ENCODE measurements around the gene IGF1R. TPM values are rescaled to one million over a fixed set of nuclear protein-coding genes. Genes with fewer than 3 reads are reported as not detected.

IGF1R gene
- total RNA-seq, 1 experiment from 2014 or later = 16.3 TPM

GRCh38 chr15:98878172-98878571, 229.8 kb downstream of the IGF1R start:
- no TSS peak for BruUV-seq (replicated peaks)
- ChIA-PET CTCF (no interaction called here), RAD21 (ENCODE audit: low non-redundant PET in 1 of 2, low total read pairs in 2 of 2, uncharacterized antibody in 2 of 2, unreplicated experiment in 2 of 2) (no interaction called here), POLR2A (no interaction called here)
- Histone ChIP-seq H3K9me2 (ENCODE audit: insufficient read depth) (no peaks in the 10 kb centered on the region), H2AFZ (ENCODE audit: low read depth, low read length, poor library complexity, severe bottlenecking) (no peak overlapping the region), H3K4me1 (ENCODE audit: control insufficient read depth in 1 of 2, insufficient read depth in 2 of 2, low read length in 2 of 2) (peaks cover 11 to 18% of the 10 kb centered on the region in 2 experiments), H3K9ac (ENCODE audit: low read length) (no peak overlapping the region), H3K9me3 (ENCODE audit: control insufficient read depth in 1 of 2, insufficient read depth in 1 of 2, low read depth in 1 of 2, low read length in 2 of 2) (no peaks in the 10 kb centered on the region), H4K20me1 (ENCODE audit: insufficient read depth) (no peaks in the 10 kb centered on the region), H3K4me2 (ENCODE audit: low read length) (no peak overlapping the region), H3K27ac (ENCODE audit: low read depth, low read length) (no peak overlapping the region), H3K36me3 (ENCODE audit: control insufficient read depth in 1 of 2, insufficient read depth in 2 of 2, low read length in 2 of 2) (no peaks in the 10 kb centered on the region), H3K4me3 (replicated peaks in 1 of 2; ENCODE audit: low read depth in 1 of 2, low read length in 2 of 2) (no peak overlapping the region), H3K79me2 (ENCODE audit: insufficient read depth, low read length) (no peaks in the 10 kb centered on the region), H3K27me3 (ENCODE audit: insufficient read depth, low read length) (no peaks in the 10 kb centered on the region)
- no peak for ATAC-seq
- TF ChIP-seq SIN3A (IDR thresholded peaks at IDR 0.05; ENCODE audit: low read depth) (no peak), POLR2AphosphoS5 (IDR thresholded peaks at IDR 0.05; ENCODE audit: low read depth, low read length) (no peak), CEBPB (IDR thresholded peaks at IDR 0.05; ENCODE audit: low read depth) (no peak), YY1 (IDR thresholded peaks at IDR 0.05; ENCODE audit: extremely low read depth, insufficient replicate concordance, low read depth, low read length) (no peak), CBX3 (IDR thresholded peaks at IDR 0.05; ENCODE audit: low read depth) (no peak), EZH2phosphoT487 (IDR thresholded peaks at IDR 0.05; ENCODE audit: borderline replicate concordance) (no peak)
- intact Hi-C loops (cut with micrococcal nuclease) = no loop called here
- no peak for DNase-seq (ENCODE audit: low read depth, low spot score)

DNA sequence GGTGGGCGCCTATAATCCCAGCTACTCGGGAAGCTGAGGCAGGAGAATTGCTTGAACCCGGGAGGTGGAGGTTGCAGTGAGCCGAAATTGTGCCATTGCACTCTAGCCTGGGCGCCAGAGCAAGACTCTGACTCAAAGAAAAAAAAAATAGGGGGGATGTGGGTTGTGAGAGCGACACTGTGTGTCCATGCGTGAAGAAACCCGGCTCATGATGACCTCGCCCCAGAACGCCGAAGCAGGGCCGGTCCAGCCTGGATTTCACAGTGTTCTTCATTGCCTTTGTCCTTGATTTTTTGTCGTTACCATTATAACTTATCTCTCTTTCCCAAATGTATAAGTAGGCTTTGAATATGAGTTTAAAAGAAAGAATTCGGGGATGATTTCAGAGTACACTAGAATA, 230.5 kb downstream of the IGF1R start:
- CTCF ChIA-PET = no interaction called here
- TF ChIP-seq SP1 (IDR thresholded peaks at IDR 0.05; ENCODE audit: low read depth) (no peak), SRF (IDR thresholded peaks at IDR 0.05; ENCODE audit: low read depth) (no peak), FOSL1 (IDR thresholded peaks at IDR 0.05; ENCODE audit: low read depth) (no peak), POLR2A (IDR thresholded peaks at IDR 0.05; ENCODE audit: borderline replicate concordance, extremely low read depth, insufficient read depth, insufficient read length) (no peak), ZFX (IDR thresholded peaks at IDR 0.05) (no peak), CEBPB (IDR thresholded peaks at IDR 0.05; ENCODE audit: low read depth) (no peak), ATF3 (IDR thresholded peaks at IDR 0.05) (no peak), EZH2 (IDR thresholded peaks at IDR 0.05) (no peak)
- TF ChIP-seq, protein P1, sequence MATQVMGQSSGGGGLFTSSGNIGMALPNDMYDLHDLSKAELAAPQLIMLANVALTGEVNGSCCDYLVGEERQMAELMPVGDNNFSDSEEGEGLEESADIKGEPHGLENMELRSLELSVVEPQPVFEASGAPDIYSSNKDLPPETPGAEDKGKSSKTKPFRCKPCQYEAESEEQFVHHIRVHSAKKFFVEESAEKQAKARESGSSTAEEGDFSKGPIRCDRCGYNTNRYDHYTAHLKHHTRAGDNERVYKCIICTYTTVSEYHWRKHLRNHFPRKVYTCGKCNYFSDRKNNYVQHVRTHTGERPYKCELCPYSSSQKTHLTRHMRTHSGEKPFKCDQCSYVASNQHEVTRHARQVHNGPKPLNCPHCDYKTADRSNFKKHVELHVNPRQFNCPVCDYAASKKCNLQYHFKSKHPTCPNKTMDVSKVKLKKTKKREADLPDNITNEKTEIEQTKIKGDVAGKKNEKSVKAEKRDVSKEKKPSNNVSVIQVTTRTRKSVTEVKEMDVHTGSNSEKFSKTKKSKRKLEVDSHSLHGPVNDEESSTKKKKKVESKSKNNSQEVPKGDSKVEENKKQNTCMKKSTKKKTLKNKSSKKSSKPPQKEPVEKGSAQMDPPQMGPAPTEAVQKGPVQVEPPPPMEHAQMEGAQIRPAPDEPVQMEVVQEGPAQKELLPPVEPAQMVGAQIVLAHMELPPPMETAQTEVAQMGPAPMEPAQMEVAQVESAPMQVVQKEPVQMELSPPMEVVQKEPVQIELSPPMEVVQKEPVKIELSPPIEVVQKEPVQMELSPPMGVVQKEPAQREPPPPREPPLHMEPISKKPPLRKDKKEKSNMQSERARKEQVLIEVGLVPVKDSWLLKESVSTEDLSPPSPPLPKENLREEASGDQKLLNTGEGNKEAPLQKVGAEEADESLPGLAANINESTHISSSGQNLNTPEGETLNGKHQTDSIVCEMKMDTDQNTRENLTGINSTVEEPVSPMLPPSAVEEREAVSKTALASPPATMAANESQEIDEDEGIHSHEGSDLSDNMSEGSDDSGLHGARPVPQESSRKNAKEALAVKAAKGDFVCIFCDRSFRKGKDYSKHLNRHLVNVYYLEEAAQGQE (IDR thresholded peaks at IDR 0.05; ENCODE audit: low read depth) = no peak
- peaks cover 8 to 11% of the 10 kb centered on the region in 2 experiments for H3K4me1 ChIP-seq (ENCODE audit: control insufficient read depth in 1 of 2, insufficient read depth in 2 of 2, low read length in 2 of 2)

More for the DNA sequence above, 230.5 kb downstream of the IGF1R start:
- Histone ChIP-seq H4K20me1 (ENCODE audit: insufficient read depth) (no peaks in the 10 kb centered on the region), H3K9me2 (ENCODE audit: insufficient read depth) (no peaks in the 10 kb centered on the region), H3K9me3 (ENCODE audit: control insufficient read depth in 1 of 2, insufficient read depth in 1 of 2, low read depth in 1 of 2, low read length in 2 of 2) (no peaks in the 10 kb centered on the region), H3K27ac (ENCODE audit: low read depth, low read length) (no peak overlapping the region), H3K79me2 (ENCODE audit: insufficient read depth, low read length) (no peaks in the 10 kb centered on the region), H3K27me3 (ENCODE audit: insufficient read depth, low read length) (no peaks in the 10 kb centered on the region), H2AFZ (ENCODE audit: low read depth, low read length, poor library complexity, severe bottlenecking) (no peak overlapping the region), H3K4me3 (replicated peaks in 1 of 2; ENCODE audit: low read depth in 1 of 2, low read length in 2 of 2) (no peak overlapping the region), H3K9ac (ENCODE audit: low read length) (no peak overlapping the region), H3K4me2 (ENCODE audit: low read length) (no peak overlapping the region), H3K36me3 (ENCODE audit: control insufficient read depth in 1 of 2, insufficient read depth in 2 of 2, low read length in 2 of 2) (no peaks in the 10 kb centered on the region)
- intact Hi-C loops (cut with micrococcal nuclease) = no loop called here
- DNase-seq (ENCODE audit: low read depth, low spot score) (no peak), ATAC-seq (no peak)
- ChIA-PET POLR2A (no interaction called here), RAD21 (ENCODE audit: low non-redundant PET in 1 of 2, low total read pairs in 2 of 2, uncharacterized antibody in 2 of 2, unreplicated experiment in 2 of 2) (no interaction called here)
- BruUV-seq (replicated peaks) = no TSS peak
